Smooth muscle cell of the coronary artery (primary cell): Measurements from ENCODE around the gene ERGIC2. TPM values are rescaled to one million over a fixed set of nuclear protein-coding genes. Genes with fewer than 3 reads are reported as not detected.

Experiments
- total RNA-seq: library from RNA; depleted of rRNA; stranded (reverse); fragments of >200 nt; gene quantifications from 2 replicates; pipeline ENCODE4 v1.2.3, GENCODE V29; 2014; ENCODE audit warnings: low replicate concordance

The ERGIC2 gene, protein sequence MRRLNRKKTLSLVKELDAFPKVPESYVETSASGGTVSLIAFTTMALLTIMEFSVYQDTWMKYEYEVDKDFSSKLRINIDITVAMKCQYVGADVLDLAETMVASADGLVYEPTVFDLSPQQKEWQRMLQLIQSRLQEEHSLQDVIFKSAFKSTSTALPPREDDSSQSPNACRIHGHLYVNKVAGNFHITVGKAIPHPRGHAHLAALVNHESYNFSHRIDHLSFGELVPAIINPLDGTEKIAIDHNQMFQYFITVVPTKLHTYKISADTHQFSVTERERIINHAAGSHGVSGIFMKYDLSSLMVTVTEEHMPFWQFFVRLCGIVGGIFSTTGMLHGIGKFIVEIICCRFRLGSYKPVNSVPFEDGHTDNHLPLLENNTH
- 41.4 and 51.1 TPM in 2 replicates for total RNA-seq

DNA sequence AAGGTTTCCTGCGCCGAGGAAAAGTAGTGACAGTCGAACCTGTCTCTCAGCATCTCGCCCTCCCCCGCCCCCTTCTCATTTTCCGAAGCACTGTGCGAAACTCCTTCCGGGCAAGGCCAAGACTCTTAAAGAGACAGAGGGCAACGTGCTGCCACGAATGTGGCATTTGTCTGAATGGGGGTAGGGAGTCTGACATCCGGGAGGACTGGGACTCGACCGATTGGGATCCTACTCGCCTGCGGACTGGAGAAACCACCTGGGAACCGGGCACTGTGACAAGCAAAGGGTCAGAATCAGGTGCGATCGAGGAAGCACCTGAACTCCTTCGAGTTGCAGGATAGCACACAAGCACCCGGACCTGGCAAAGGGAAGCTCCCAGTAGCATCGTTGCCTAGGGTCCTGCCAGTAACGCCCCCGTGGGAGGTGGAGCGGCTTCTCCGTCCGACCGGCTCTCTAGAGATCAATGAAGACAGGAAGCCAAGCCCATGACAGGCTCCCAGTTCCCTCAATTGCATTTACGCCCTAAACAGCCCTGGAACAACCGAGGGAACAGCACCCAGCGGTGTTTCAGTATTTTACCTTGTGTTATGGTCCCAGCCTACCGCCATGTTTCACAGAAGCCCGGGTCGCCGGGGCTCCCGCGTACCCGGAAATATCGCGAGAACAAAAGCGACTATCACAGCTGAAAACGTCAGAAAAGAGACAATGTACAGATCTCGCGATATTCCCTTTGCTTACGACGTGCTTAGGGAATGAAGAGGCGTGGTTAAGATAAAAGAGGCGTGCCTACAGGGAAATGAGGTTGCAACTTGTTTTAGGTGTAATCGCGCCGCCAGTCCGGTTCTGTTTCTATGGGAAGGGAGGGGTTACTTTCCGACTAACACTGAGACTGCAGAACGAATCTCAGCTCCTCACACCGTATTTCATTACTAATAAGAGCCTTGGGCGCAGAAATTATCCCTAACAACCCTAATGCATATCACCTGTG is at the start of gene ERGIC2:
TSS of gene ERGIC2 (minus strand) at position 637 of the 988 bp plus-strand sequence. CDS start 9,539 bp downstream, outside the sequence.

Other genes with a start within 250 kb of the ERGIC2 start
- gene FAR2, start 231.9 kb downstream of the ERGIC2 start, total RNA-seq, result 2.2 and 7.4 TPM in 2 replicates
- 0.70 TPM in 1 of 2 replicates, not detected in the other for gene OVCH1, start 116.5 kb upstream of the ERGIC2 start, total RNA-seq